GM13976 (cell line): ENCODE data around the gene MPHOSPH9.

Source experiments
- DNase-seq: peaks from one replicate; pipeline ENCODE4 v3.0.0; 2012; ENCODE audit warnings: low spot score
- CTCF ChIP-seq: IDR thresholded peaks from 2 replicates; pipeline ENCODE4 v1.5.1; 2012; ENCODE audit warnings: borderline replicate concordance, mild to moderate bottlenecking; ENCODE audit not compliant: insufficient read depth; ENCODE audit errors: extremely low read depth, missing control alignments, control extremely low read depth
- in situ Hi-C: fragments of 300-500 bp; cut with MboI; formaldehyde crosslinking; loops from one replicate; pipeline ENCODE4 v1.12.0; 2022; ENCODE audit warnings: low sequenced_read_pairs, mixed read lengths, inconsistent platforms; ENCODE audit not compliant: unreplicated experiment

The MPHOSPH9 gene

GRCh38 chr12:123131291-123131832 lies 101.6 kb downstream of the MPHOSPH9 start:
- in situ Hi-C loops = no loop called here
- no peak for DNase-seq

GRCh38 chr12:123129621-123130020 lies 103.3 kb downstream of the MPHOSPH9 start:
- TF ChIP-seq CTCF = no peak
- in situ Hi-C loops = no loop called here
- DNase-seq = no peak

More at GRCh38 chr12:123131291-123131832, 101.6 kb downstream of the MPHOSPH9 start:
- TF ChIP-seq CTCF = no peak

DNA sequence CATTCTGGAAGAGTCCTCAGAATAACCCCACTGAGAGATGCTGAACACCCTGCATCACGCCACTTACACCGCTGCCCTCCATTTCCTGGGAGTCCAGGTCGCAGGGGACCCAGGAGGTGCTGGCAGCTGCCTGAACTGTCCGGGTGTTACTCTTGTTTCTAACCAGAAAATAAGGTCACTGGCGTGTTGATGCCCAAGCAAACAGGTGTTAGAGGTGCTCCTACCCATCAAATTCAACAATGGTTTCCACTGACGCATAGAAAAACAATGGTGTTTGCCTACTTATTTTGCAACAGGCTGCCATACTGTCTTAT lies 105.8 kb downstream of the MPHOSPH9 start:
- DNase-seq = no peak
- in situ Hi-C loops = no loop called here
- no peak for TF ChIP-seq CTCF

- TF ChIP-seq CTCF = no peak
- no peak for DNase-seq
- in situ Hi-C loops = no loop called here
Observed at GRCh38 chr12:123126294-123127181, 106.4 kb downstream of the MPHOSPH9 start.

DNA sequence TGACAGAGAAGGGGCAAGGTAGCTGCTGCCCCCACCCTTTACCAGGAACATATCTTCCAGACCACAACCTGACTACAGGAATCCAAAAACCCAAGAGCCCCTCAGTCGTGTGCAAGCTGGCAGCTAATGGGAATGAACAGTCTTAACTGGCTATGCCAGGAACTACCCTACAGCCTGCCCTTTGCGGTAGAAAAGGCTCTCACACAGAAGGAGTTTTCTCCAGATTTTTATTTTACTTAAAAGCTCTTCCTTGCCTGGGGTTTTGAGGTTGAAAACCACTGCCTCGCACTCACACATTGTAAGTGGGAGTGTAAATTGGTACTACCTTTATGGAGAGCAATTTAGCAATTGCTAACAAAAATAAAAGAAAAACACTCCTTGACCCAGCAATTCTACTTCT lies 110.3 kb downstream of the MPHOSPH9 start:
- TF ChIP-seq CTCF = no peak
- in situ Hi-C loops = no loop called here
- DNase-seq = no peak

- no peak for TF ChIP-seq CTCF
- no peak for DNase-seq
- in situ Hi-C loops = no loop called here
Observed at GRCh38 chr12:123121670-123122069, 111.3 kb downstream of the MPHOSPH9 start.
